Body of pancreas (tissue), 4 donors: ENCODE measurements around the gene RPS27L.

Experiments
- CTCF ChIP-seq, 7 experiments: fragments of 450-650 bp in 4 of 7; fragments of 200-600 bp in 3 of 7; sonication (generic) in 3 of 7; IDR thresholded peaks; one replicate each; pipeline ENCODE4 v1.5.1; 2016 to 2019; ENCODE audit warnings: antibody characterized with exemption in 7 of 7
- POLR2A ChIP-seq, 3 donors: fragments of 450-650 bp; IDR thresholded peaks; one replicate each; pipeline ENCODE4 v1.6.1; 2016; ENCODE audit warnings: antibody characterized with exemption in 3 of 3, mild to moderate bottlenecking in 2 of 3

- TF ChIP-seq CTCF (IDR thresholded peaks at IDR 0.05) (no peak), POLR2A (IDR thresholded peaks at IDR 0.05) (no peak)
Measured at GRCh38 chr15:63114465-63114864, 42.8 kb downstream of the RPS27L start.
